Ovary (tissue), 3 donors: Measurements from ENCODE around the gene COLGALT1.

Source experiments
- EP300 ChIP-seq: sonication (generic); formaldehyde crosslinking; IDR thresholded peaks from one replicate; pipeline ENCODE4 v1.6.1; 2017; ENCODE audit warnings: antibody characterized with exemption
- POLR2A ChIP-seq: fragments of 450-650 bp; IDR thresholded peaks from one replicate; pipeline ENCODE4 v1.6.1; 2017; ENCODE audit warnings: antibody characterized with exemption, mild to moderate bottlenecking, moderate library complexity
- TF ChIP-seq, protein P1 (sequence below), 3 donors: fragments of 450-650 bp in 2 of 3; fragments of 200-600 bp in 1 of 3; IDR thresholded peaks; one replicate each; pipeline versions ENCODE4 v1.5.1 to v1.8.0; 2016 to 2022; ENCODE audit warnings: antibody characterized with exemption in 3 of 3, mild to moderate bottlenecking in 1 of 3
- donor health status: DM: no; HTN: no; CAD: no.

DNA sequence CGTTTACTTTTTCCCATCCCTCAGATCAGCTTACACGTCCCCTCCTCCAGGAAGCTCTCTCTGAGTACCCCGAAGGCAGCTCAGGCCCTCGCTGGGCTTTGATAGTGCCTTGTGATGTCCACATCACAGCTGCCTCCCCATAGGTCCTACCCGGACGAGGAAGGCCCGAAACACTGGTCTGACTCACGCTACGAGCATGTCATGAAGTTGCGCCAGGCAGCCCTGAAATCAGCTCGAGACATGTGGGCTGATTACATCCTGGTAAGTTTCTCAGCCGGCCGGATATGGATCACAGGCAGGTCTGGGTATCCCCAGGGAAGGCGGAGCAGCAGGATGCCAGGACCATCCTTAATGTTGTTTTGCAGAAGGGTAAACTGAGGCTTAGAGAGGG is 4.8 kb downstream of the COLGALT1 start:
- TF ChIP-seq, protein P1, sequence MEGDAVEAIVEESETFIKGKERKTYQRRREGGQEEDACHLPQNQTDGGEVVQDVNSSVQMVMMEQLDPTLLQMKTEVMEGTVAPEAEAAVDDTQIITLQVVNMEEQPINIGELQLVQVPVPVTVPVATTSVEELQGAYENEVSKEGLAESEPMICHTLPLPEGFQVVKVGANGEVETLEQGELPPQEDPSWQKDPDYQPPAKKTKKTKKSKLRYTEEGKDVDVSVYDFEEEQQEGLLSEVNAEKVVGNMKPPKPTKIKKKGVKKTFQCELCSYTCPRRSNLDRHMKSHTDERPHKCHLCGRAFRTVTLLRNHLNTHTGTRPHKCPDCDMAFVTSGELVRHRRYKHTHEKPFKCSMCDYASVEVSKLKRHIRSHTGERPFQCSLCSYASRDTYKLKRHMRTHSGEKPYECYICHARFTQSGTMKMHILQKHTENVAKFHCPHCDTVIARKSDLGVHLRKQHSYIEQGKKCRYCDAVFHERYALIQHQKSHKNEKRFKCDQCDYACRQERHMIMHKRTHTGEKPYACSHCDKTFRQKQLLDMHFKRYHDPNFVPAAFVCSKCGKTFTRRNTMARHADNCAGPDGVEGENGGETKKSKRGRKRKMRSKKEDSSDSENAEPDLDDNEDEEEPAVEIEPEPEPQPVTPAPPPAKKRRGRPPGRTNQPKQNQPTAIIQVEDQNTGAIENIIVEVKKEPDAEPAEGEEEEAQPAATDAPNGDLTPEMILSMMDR (IDR thresholded peaks at IDR 0.05) = no peak
- TF ChIP-seq EP300 (no peak), POLR2A (no peak)
